Hematopoietic multipotent progenitor cell treated with erythropoietin and hydrocortisone succinate and interleukin-3 and kit ligand, for 17 days (in vitro differentiated cells): ENCODE results near the gene UCK1.
"Not testable (repeated sequence)": the region's sequence is repeated elsewhere in the genome, so short reads cannot be mapped to it uniquely, and the experiment has no call there.

Experiments used
- DNase-seq: peaks from one replicate; pipeline ENCODE4 v3.0.0-alpha.2; 2015; ENCODE audit warnings: low spot score

Gene UCK1

GRCh38 chr9:131523451-131524435 is 7.3 kb downstream of the UCK1 start:
- DNase-seq: no peak

- DNase-seq: no peak
Observed at GRCh38 chr9:131523086-131523388, 8.0 kb downstream of the UCK1 start.

GRCh38 chr9:131522257-131523085 is 8.6 kb downstream of the UCK1 start:
- DNase-seq: no peak

- no peak for DNase-seq
Observed at GRCh38 chr9:131521822-131522221, 9.2 kb downstream of the UCK1 start.

GRCh38 chr9:131521203-131521602 is 9.9 kb downstream of the UCK1 start:
- no peak for DNase-seq

DNA sequence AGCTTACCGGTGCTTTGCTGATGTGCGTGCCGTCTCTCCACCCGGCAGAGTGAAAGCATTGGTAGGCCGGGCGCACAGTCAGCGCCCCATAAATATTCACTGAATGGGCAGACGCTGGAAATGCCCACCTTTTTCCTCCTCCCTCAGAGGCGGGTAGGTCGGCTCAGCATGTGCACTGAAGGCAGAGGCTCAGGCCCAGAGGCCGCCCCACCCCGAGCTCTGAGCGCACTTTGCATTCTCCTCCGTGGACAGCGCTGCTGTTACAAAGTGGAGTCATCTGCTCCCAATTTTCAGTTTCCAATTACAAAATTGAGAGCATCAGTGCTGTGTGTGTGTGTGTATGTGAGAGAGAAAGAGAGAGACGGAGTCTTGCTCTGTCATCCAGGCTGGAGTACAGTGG is 10.6 kb downstream of the UCK1 start:
- DNase-seq: no peak

DNA sequence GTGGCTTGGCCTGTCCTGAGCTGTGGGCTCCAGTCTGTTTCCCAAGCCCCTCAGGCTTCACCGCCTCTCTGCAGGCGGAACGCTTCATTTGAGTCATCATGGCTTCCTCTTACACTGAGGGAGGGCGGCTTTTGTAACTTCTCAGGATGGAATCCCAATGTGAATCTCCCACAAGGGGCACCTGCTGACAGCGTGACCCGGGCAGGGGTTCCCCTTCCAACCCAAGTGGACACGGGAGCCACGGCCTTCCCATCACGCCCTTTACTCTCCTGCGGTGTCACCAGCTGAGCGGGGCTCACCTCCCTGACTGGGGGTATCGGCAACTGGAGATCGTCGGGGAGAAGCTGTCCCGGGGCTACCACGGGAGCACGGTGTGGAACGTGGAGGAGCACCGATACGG is 12.5 kb downstream of the UCK1 start:
- DNase-seq: no peak

DNA sequence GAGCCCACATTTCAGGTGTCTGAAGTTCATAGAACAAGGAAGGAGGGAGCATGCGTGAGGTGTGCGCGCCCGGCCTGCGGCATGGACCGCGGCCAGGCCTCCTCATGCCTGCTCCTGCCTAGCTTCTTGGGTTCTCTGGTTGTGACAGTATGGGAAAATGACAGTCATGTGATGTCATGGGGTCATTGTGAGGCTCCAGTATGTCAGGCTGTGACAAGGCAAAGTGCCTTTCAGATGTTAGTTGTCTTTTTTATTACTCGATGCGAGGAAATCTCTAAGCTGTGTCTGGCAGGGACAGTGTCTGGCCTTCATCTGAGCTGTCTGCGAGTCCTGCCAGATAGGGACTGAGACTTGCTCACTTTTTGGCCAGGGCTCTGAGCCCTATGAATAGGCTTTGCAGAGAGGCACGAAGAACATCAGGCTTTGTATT is 13.3 kb downstream of the UCK1 start:
- DNase-seq: no peak

DNA sequence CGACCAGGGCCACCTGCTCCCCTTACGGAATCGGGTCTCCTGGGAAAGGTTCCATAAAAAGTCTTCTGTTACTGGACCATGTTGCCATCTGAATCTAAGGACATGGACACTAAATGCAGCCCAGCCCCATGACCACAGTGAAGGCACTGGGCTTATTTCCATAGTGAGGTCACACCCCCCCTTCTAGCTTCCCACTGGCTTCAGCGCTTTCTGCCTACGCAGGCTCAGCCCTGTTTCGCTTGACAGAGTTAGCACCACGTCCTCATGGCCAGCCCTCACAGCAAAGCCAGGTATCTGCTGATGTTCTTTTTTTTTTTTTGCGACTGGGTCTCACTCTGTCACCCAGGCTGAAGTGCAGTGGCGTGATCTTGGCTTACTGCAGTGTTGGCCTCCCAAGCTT is 14.1 kb downstream of the UCK1 start:
- DNase-seq: no peak

GRCh38 chr9:131516100-131516499 is 15.0 kb downstream of the UCK1 start:
- DNase-seq: no peak

DNA sequence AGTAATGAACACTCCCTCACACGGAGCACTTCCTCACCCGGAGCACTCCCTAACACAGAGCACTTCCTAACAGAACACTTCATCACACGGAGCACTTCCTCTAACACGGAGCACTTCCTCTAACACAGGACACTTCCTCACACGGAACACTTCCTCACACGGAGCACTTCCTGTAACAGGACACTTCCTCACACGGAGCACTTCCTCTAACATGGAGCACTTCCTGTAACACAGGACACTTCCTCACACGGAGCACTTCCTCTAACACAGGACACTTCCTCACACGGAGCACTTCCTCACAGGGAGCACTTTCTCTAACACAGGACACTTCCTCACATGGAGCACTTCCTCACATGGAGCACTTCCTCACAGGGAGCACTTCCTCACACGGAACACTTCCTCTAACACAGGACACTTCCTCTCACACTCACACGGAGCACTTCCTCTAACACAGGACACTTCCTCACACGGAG is 15.5 kb downstream of the UCK1 start:
- DNase-seq: not testable (repeated sequence)

GRCh38 chr9:131513177-131513576 is 17.9 kb downstream of the UCK1 start:
- no peak for DNase-seq

- no peak for DNase-seq
Observed at GRCh38 chr9:131511880-131512279, 19.2 kb downstream of the UCK1 start.

GRCh38 chr9:131511416-131511815 is 19.6 kb downstream of the UCK1 start:
- DNase-seq: no peak

- DNase-seq: no peak
Observed at GRCh38 chr9:131505012-131505411, 26.1 kb downstream of the UCK1 start.

GRCh38 chr9:131503626-131504465 is 27.2 kb downstream of the UCK1 start:
- DNase-seq: no peak

DNA sequence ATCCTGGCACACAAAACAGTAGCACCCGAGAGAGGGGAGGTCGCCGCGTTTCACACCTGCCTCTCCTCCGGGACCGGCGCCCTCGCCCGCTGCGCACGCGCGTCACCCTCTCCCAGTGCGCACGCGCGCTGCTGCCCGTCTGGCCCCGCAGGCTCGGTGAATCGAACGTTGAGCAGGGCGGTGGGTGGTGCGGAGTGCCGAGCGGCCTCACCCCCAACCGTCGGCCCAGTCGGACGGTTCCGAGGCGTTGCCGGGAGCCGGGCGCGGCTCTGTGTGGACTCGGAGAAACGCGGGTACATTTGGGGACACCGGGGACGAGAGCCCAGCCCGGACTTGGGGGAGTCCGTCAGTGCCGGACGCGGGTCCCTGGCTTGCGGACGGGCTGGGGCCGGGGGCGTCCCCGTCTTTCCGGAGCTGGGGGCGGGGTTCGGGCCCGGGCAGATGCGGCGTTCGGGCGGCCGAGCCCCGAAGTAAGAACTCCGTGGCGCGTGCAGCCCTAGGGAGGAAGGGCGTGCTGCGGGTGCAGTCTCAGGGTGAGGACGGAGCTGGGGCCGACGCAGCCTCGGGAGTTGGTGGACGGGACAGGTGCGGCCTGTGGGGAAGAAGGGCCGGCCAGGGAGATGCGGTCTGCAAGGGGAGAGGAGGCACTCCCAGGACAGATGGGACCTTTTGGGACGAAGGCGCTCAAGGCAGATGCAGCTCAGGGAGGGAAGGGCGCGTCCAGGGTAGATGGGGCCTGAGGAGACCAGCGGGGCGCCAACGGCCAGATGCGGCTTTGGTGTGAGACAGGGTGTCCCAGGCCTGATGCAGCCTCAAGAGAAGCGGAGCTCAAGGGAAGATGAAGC is 28.1 kb downstream of the UCK1 start, which contains the start of gene POMT1:
TSS of gene POMT1 (plus strand) at position 138 of the 845 bp plus-strand sequence. CDS start 1,301 bp downstream, outside the sequence.
- peak; percentile 29 for DNase-seq

DNA sequence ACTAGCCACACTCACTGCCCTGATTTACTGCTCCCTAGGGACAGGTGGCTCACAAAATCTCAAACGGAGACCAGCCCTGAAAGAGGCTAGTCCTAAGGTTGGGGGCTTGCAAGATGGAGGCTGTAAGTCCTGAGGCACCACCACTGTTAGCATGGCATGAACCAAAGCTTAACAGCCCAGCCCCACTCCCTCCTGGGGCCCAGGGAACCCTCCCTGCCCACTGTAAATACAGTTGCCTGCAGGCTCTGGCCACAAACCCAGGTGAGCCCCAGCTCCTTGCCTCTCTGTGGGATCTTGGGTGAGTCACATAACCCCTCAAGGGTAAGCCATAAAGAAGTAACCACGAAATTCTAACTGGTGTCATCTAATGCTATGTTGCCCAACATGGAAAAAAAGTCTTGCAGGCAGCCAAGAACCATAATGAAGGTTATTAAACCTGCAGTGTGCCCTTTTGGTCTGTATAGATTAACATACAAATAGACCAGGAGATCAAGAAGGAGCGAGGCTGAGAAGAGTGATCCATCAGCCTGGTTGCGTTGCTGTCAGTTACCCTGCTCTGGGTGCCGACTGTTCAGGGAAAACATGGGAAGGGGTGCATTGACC is 30.0 kb downstream of the UCK1 start:
- no peak for DNase-seq

GRCh38 chr9:131500377-131500776 is 30.7 kb downstream of the UCK1 start:
- no peak for DNase-seq

GRCh38 chr9:131499254-131499767 is 31.8 kb downstream of the UCK1 start:
- no peak for DNase-seq
